Femur (tissue), 1 donor: ENCODE data around the gene INPP5F.
"Not testable (repeated sequence)": the region's sequence is repeated elsewhere in the genome, so short reads cannot be mapped to it uniquely, and the experiment has no call there.

Source experiments
- DNase-seq: peaks from one replicate; pipeline ENCODE4 v3.0.0-alpha.2; 2017

Gene INPP5F

GRCh38 chr10:119707331-119707730 is 18.5 kb upstream of the INPP5F start:
- not testable (repeated sequence) for DNase-seq

GRCh38 chr10:119710935-119711334 is 14.9 kb upstream of the INPP5F start:
- DNase-seq = not testable (repeated sequence)

GRCh38 chr10:119713744-119714483 is 11.9 kb upstream of the INPP5F start:
- DNase-seq = no peak

- no peak for DNase-seq
Observed at GRCh38 chr10:119714484-119714816, 11.4 kb upstream of the INPP5F start.

- DNase-seq = no peak
Observed at GRCh38 chr10:119715628-119716505, 10.0 kb upstream of the INPP5F start.

GRCh38 chr10:119723161-119723560 is 2.7 kb upstream of the INPP5F start:
- no peak for DNase-seq

GRCh38 chr10:119723624-119724023 is 2.2 kb upstream of the INPP5F start:
- no peak for DNase-seq

GRCh38 chr10:119724593-119725516 is 995 bp upstream of the INPP5F start:
- no peak for DNase-seq

- no peak for DNase-seq
Observed at GRCh38 chr10:119725517-119725827, 378 bp upstream of the INPP5F start.

GRCh38 chr10:119726676-119727261 is 919 bp downstream of the INPP5F start:
- no peak for DNase-seq

GRCh38 chr10:119728172-119728800 is 2.4 kb downstream of the INPP5F start:
- DNase-seq = no peak

GRCh38 chr10:119734396-119735332 is 8.8 kb downstream of the INPP5F start:
- no peak for DNase-seq

GRCh38 chr10:119735451-119735850 is 9.6 kb downstream of the INPP5F start:
- DNase-seq = no peak

GRCh38 chr10:119736220-119736619 is 10.4 kb downstream of the INPP5F start:
- DNase-seq = no peak

GRCh38 chr10:119737039-119737663 is 11.3 kb downstream of the INPP5F start:
- no peak for DNase-seq

- no peak for DNase-seq
Observed at GRCh38 chr10:119737823-119738222, 12.0 kb downstream of the INPP5F start.

GRCh38 chr10:119738962-119739361 is 13.1 kb downstream of the INPP5F start:
- DNase-seq = no peak

GRCh38 chr10:119740096-119740495 is 14.2 kb downstream of the INPP5F start:
- DNase-seq = no peak

- no peak for DNase-seq
Observed at GRCh38 chr10:119742947-119743648, 17.2 kb downstream of the INPP5F start.

GRCh38 chr10:119747940-119748339 is 22.1 kb downstream of the INPP5F start:
- no peak for DNase-seq
